ENCODE measurements around the gene CRYBB2.
A peak's percentile ranks its signal among the peaks of the same experiment; 100 is the strongest.

DNA sequence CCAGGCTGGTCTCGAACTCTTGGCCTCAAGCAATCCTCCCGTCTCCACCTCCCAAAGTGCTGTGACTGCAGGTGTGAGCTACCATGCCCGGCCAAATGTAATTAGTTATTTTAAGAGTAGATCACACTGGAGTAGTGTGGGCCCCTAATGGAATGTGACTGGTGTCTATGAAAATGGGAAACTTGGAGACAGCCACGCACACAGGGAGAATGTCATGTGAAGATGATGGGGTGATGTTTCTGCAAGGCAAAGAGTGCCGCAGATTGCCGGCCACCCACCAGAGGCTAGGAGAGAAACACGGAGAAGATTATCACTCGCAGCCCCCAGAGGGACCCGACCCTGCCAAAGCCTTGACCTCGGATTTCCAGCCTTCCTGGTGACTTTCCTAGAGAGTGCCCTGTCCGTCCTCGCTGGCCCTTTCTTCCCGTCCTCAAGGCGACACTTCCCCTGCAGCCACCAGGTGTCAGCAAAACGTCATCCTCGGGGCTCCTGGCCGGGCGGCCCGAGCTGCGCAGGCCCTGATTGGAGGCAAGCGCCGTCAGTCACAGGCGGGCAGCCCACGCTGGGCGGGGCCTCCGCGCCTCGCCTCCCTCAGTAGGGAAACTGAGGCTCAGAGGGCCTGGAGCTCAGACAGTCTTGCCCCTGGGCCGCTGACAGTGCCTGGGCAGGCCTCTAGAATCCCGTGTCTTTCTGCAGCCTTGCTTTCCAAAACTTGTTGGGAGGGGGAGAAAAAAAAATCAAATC, 16.3 kb downstream of the CRYBB2 start:
- no peak for TF ChIP-seq POLR2A (IDR thresholded peaks at IDR 0.05)
- TF ChIP-seq, protein P1, sequence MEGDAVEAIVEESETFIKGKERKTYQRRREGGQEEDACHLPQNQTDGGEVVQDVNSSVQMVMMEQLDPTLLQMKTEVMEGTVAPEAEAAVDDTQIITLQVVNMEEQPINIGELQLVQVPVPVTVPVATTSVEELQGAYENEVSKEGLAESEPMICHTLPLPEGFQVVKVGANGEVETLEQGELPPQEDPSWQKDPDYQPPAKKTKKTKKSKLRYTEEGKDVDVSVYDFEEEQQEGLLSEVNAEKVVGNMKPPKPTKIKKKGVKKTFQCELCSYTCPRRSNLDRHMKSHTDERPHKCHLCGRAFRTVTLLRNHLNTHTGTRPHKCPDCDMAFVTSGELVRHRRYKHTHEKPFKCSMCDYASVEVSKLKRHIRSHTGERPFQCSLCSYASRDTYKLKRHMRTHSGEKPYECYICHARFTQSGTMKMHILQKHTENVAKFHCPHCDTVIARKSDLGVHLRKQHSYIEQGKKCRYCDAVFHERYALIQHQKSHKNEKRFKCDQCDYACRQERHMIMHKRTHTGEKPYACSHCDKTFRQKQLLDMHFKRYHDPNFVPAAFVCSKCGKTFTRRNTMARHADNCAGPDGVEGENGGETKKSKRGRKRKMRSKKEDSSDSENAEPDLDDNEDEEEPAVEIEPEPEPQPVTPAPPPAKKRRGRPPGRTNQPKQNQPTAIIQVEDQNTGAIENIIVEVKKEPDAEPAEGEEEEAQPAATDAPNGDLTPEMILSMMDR (IDR thresholded peaks at IDR 0.05): peak in 4 of 6 experiments; percentile 32 to 74 (median 67)

Measured in Peyer's patch (tissue), 4 donors.